Retinal pigment epithelial cell (primary cell): ENCODE measurements around the gene DLG5.

ENCODE experiments used
- DNase-seq: peaks from one replicate; pipeline ENCODE4 v3.0.0-alpha.2; 2010; ENCODE audit warnings: low read depth
- H3K4me3 ChIP-seq: 2 replicates; pipeline ENCODE4 v1.5.1; 2011; ENCODE audit warnings: mild to moderate bottlenecking, low read length, control low read depth, moderate library complexity
- TF ChIP-seq, protein P1 (sequence below): conservative IDR thresholded peaks from 2 replicates; pipeline ENCODE4 v1.5.1; 2011; ENCODE audit warnings: low read depth, low read length, control low read depth, inconsistent platforms

The DLG5 gene

GRCh38 chr10:77911535-77912123 lies 14.9 kb downstream of the DLG5 start:
- no peak overlapping the region for H3K4me3 ChIP-seq
- no peak for DNase-seq
- TF ChIP-seq, protein P1, sequence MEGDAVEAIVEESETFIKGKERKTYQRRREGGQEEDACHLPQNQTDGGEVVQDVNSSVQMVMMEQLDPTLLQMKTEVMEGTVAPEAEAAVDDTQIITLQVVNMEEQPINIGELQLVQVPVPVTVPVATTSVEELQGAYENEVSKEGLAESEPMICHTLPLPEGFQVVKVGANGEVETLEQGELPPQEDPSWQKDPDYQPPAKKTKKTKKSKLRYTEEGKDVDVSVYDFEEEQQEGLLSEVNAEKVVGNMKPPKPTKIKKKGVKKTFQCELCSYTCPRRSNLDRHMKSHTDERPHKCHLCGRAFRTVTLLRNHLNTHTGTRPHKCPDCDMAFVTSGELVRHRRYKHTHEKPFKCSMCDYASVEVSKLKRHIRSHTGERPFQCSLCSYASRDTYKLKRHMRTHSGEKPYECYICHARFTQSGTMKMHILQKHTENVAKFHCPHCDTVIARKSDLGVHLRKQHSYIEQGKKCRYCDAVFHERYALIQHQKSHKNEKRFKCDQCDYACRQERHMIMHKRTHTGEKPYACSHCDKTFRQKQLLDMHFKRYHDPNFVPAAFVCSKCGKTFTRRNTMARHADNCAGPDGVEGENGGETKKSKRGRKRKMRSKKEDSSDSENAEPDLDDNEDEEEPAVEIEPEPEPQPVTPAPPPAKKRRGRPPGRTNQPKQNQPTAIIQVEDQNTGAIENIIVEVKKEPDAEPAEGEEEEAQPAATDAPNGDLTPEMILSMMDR: peak; percentile 6

DNA sequence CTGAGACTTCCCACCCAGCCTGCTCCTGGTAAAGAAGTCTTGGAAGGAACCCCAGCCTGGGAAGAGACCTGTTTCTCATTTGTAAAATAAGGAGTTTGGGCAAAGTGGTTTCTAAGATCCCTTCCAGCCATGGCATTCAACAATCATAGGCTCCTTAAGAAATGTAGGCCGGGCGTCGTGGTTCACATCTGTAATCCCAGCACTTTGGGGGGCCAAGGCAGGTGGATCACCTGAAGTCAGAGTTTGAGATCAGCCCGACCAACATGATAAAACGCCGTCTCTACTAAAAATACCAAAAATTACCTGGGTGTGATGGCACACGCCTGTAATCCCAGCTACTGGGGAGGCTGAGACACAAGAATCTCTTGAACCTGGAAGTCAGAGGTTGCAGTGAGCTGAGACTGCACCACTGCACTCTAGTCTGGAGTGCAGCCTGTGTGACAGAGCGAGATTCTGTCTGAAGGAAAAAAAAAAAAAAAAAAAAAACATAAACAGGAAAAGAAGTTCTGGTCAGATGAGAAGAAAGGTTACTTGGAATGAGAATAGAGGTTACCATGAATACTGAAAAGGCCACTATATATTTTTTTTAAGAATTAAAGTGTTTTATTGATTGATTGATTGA lies 15.9 kb downstream of the DLG5 start:
- no peak for DNase-seq
- no peak overlapping the region for H3K4me3 ChIP-seq
- TF ChIP-seq, protein P1: no peak

DNA sequence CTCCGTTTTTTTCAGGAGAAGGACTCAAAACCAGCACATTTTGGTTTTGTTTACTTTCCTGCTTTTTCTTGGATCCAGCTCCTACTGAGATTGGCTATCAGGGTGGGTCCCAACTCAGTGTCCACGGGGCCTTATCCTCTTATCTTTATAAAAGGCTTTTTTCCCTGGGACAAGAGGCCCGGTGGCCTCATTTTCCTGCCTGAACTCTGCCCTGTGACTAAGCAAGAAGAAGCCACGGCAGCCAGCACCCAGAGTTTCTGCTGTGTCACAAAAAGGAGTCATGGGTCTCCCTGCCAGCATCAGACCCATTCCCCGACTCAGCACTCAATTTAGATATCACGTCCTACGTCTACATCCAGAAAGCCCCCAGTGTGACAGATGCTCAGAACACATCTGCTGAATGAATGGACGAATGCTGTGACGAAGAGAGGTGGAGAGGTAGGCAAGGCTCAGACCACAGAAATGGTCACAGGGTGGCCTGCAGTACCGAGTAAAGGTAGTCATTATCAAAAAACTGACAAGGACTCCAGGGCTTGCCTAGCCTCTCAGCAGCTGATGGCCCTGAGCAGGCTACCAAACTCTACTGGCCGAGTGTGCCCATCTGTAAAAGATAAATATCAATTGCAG lies 16.7 kb downstream of the DLG5 start:
- TF ChIP-seq, protein P1: no peak
- peak; percentile 30 for DNase-seq
- H3K4me3 ChIP-seq: no peak overlapping the region

DNA sequence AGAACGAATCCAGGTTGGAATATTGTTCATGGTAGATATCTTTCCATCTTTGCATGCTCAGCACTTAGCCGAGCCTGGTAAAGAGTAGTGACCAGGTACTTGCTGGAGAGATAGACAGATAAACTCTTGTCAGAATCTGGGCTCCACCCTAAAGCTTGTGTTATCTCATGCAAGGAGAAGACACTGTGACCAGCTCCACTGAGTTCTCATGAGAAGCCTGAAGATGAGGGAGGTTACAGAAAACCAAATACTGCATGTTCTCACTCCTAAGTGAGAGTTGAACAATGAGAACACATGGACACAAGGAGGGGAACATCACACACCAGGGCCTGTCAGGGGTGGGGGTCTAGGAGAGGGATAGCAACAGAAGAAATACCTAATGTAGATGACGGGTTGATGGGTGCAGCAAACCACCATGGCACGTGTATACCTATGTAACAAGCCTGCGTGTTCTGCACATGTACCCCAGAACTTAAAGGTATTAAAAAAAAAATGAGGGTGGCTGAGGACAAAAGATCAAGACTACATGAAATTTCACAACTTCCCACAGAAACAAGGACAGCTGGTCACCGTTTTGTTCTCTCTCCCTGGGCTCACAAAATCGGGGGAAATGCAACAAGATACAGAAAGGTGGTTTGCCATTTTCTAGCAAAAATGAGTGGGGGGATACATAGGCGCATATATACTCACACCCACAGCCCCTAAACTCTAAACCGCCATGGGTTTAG lies 17.4 kb downstream of the DLG5 start:
- H3K4me3 ChIP-seq: no peak overlapping the region
- no peak for DNase-seq
- TF ChIP-seq, protein P1: no peak

DNA sequence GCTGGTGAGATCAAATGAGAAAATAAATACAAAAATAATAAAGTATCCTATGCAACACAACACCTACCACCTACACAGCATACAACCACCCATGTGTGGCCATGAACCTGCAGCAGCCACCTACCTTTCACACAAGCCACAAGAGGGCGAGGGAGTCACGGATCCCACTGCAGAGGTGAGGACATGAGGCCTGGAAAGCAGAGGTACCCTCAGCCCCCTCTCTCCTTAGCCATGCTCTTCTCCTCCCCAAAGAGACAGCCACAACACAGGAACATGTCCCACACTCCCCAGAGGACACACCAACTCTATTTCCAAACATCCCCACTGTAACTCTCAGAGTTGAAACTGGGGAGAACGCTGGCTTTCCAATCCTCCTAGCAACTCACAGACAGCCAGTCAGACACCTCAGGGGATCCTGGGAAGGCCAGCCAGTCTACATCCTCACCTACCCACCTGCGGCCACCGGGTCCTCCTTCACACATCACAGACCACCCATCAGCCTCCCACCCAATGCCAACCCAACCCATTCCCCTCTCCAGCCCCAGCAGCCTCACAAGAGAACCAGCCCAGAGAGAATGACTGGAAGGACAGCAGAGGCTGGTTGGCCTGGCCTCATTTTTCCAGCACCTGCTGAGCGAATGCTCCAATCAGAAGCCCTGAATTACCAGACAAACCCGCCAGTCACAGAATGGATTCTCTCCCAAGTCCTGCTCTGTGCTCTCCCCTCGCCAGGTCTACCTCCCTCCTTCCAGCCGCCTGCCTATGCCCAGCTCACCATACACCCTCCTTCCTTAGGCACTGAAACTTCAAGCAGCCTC lies 18.4 kb downstream of the DLG5 start:
- TF ChIP-seq, protein P1: peak; percentile 34
- no peak overlapping the region for H3K4me3 ChIP-seq
- no peak for DNase-seq

DNA sequence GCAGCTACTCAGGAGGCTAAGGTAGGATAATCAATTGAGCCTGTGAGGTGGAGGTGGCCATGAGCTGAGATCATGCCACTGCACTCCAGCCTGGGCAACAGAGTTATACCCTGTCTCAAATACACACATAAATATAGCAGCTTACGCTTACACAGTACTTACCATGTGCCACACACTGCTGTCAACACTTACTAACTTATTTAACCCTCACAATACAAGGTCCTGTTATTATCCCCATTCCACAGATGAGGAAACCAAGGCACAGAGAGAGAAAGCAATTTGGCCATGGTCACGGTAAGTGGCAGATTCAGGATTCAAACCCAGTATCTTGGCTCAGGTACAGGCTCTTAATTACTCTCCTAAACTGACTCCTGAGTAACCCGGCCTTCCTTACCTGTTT lies 19.1 kb downstream of the DLG5 start:
- H3K4me3 ChIP-seq: no peak overlapping the region
- TF ChIP-seq, protein P1: no peak
- DNase-seq: no peak
